Activated CD4-positive, alpha-beta T cell treated with anti-CD3 and anti-CD28 coated beads for 48 hours (primary cell): ENCODE data around the gene LRRC8D.

Source experiments
- DNase-seq: peaks from one replicate; pipeline ENCODE4 v3.0.0-alpha.2; 2020

LRRC8D gene

DNA sequence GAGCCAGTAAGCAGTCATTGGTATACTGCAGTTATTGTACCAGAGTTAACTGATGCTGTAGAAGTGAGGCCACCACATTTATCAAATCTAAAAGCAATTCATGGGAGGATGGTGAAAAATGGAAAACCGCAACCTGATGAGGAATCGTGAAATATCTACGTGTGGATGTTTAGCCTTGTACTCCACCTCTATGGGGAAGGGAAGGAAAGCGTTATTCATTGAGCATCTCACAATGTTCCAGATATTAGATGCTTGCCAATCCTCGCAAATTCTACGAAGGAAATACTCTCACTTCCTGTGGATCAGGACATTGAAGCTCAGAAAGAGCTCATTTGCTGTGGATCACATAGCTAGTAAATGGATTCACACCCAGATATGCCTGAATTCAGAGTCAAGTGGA, 77.3 kb downstream of the LRRC8D start:
- DNase-seq: no peak

DNA sequence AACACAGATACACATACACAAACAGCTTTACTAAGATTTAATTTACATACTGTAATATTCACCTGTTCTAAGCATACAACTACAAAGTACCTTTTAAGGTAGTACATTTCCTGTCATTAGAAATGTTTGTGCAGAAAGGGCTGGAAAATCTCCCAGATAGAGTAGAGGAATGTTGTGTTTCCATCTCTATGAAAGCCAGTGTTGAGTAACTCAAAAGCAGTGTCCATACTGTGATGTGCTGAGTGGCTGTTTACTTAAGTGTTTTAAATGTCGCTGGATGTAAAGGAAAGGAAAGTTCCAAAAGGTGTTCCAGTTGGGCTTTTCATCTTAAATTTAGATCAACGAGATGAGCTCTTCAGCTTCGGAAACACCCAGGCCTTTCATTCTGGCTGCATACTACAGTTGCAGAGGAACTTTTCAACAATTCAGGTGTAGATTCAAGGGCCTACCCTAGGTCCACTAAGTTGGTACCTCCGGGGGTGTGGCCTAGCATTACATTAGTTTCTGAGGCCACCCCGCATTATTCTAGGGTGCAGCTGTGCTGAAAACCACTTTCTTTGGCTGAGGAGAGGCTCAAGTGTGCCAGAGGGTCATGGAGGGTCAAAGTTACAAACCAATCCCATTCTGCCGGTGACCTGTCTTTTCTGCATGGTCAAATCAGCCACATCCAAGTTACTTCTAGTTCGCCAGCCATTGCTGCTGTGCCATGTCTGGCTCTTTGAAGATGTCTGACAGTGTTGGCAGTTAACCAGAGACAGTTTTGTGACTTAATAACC, 78.1 kb downstream of the LRRC8D start:
- DNase-seq: no peak

DNA sequence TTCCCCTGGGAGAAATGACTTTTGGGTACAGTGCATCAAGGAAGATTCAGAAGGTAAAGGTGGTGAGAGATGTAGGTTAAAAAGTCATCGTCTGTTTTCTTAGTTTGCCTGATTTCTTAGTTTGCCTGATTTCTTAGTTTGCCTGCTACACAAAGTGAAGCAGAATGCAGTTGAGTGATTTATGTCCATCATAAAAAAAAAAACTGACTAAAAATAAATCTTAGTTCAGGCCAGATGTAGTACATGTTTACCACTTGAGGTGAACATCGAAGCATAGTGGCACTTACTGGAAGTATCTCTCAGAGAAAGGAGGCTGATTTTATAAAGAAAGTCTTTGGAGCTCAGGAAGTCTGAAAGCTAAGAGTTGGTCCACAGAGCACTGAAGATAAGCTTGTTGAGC, 79.5 kb downstream of the LRRC8D start:
- no peak for DNase-seq

DNA sequence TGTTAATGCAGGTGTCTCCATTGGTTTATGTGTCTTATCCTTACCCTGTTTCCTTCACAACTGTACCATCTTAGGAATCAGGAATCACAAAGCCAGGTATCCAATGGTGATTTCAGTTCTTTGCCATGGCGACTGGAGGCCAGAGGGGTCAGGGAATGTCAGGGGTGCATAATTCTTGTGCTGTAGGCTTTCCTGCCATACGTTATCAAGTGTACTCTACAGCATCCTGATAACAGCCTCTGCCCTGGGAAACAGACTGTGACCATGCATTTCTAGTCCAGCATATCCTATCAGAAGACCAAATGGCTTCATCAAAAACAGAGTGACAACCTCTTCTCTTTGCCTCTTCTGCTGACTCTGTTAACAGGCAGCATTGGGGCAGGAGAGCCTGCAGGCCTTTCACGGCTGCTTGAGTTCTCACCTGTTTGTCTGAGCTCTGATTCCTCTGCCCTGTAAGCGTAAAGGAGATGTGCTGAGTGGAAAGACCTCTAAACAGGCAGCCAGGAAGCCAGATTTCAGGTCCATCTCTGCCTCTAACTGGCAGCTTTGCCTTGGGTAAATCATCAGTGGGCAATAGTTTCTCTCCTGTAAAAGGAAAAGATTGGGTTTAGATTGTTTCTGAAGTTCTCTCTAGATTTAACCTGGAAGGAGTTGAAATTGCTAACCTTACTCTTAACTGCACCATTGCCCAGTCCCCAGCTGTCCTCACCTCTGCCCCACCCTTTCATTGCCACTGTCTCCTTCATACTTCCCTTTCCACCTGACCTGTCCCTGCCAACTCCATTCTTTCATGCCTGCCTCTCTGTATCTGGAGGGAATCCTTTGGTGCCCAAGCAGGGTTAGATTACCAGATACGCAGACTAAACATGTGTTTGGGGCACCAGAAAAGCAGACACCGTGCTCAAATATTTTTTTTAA, 80.2 kb downstream of the LRRC8D start:
- DNase-seq: no peak

DNA sequence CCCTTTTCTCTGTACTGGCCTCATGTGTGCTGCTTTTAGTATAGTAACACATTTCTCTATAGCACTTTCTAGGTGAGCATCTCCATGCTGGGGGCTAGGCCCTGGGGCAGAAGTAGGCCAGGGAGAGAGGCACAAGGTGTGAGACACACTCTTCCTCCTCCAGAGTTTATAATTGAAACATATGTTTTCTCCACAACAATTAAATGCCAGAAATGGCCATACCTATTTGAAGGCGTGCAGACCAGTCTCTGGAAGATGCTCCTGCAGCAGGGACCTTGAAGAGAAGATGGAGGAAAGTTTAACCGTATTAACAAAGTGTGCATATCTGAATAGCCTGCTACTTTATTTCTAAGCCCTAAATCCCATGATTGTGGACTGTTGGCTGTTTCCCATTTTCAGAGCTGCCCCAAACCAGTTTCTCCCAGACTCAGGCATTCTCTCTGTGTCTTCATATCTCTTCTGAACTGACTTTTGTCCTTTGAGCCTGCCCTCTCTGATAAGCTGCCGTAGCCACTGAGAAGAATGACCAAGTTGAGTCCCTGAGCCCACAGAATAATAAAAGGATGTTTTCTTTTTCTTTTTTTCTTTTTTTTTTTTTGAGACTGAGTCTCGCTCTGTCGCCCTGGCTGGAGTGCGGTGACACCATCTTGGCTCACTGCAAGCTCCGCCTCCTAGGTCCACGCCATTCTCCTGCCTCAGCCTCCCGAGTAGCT, 81.3 kb downstream of the LRRC8D start:
- DNase-seq: no peak

DNA sequence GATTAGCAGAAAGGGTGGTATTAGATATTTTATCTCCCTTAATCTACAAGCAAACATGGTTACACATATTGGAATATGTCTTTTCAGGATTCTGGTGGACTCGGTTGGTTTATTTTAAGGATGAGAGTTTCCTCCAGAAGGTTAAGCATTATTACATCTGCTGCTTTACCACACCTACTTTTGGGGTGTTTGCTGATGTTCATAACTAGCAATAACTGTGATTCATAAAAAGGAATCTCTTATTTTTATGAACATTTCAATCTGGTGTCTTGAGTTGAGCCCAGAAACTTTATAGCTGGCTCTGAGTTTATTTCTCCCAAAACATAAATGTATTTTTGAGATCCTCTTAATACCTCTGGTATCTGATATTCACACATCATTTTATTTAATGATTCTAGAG, 82.7 kb downstream of the LRRC8D start:
- no peak for DNase-seq

DNA sequence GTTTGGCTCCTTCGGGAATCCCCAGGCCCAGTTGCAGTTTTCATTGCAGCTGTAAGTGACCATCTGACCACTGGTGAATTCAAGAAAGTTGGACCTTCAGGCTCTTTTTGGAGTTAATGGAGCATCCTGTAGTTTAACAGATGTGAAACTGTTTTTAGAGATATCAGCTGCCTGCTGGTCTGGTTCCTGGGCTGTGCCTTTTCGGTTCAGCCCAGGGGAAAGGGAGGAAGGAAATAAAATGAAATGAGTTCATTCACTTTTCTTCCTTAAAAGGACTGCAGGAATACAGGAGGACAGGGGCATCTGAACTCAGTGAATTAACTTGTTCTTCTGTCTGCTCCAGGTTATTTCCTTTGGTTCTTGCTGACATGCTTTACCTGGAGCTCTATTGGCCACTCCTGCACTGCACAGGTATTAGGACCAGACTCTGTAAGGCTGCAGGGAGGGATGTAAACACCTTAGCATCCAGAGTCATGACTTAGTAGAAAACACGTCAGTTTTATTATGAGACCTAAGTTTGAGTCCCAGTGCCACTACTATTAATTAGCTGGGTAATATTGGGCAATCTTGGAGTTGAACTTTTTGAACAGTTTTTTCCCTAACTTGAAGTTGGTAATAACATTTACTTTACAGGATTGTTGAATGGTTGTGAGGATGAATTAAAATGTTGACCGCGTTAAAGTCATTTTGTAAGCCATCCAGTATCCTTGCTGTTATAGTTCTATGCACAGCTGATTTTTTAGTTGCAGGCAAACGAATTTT, 83.6 kb downstream of the LRRC8D start:
- no peak for DNase-seq

DNA sequence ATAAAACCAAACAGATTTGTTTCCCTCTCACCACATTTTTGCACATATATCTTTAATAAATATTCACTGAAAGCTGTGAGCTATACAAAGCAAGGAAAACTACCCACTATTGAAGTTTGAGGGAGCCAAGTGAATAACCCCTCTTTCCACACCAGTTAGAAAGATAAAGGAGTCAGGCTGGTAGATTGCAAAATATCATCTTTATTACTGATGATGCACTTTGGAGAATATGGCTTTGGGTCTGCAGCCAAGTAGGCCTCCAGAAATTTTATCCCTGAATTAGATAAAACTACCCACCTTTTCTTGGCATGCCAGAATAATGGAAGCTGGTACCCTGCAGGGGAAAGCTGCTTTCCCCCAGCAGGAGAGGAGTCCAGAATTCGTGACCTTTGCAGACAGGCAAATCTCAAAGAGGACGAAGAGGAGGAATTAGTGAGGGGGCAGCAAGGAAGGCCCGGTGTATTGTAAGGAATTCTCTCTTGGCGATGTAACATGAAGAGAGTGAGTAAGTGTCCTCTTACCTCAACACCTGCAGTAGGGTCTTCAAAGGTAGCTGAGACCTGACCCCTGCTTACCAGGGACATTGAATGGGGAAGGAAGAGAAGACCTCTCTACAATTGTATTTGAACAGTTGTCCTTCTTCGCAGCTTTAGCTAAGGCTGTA, 84.7 kb downstream of the LRRC8D start:
- no peak for DNase-seq

DNA sequence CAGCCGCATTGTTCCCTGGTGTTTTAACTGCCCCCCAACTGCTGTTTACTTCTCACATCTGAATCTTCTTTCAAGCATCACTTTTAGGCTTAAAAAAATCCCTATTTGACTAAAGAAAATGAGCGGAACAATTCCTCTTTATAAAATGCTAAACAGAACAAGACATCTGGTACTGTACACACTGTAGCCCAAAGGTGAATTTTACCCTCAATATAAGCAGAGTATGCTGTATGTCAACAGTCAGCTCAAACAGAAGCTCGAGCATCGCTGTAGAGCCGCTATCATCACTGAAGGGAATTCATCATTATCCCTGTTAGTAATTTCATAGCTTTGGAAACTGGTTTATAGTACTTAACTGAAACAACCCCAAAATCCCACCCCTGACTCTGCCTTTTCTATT, 85.3 kb downstream of the LRRC8D start:
- DNase-seq: no peak

DNA sequence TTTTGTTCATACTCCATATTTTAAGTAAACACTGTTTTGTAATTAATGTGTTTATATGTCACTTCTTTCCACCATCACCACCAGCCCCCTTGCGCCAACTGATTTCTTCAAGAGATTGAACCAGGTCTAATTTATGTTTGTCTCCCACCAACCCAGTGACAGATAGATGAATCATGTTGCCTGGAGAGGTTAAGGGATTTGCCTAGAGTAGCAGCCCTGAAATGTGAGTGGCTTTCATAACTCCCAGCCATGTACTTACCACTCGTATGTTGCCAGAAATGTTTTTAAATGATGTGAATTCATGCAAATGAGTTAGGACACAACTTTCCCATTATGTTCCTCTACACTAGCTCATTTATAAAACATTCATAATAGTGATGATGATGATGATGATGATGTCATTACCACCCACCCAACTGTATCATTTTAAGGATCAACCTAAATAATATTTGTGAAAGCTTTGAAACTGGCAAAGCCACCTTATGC, 86.9 kb downstream of the LRRC8D start:
- DNase-seq: no peak

DNA sequence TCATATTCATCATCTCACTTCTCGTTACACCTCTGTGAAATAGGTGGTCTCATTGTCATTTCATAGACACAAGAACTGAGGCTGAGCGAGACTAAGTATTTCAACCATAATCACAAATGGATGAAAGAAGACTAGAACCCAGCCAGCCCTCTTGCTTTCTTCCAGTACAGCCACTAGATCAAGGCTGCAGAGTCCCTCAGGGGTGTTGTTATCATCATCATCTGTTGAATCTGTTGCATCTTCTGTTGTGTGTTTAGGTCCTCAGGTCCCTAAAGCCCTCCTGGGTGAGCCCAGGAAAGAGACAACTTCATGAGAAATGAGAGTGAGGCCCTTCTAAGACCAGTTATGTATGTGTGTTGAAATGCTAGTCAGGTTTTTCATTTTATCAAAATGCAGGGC, 87.4 kb downstream of the LRRC8D start:
- no peak for DNase-seq

DNA sequence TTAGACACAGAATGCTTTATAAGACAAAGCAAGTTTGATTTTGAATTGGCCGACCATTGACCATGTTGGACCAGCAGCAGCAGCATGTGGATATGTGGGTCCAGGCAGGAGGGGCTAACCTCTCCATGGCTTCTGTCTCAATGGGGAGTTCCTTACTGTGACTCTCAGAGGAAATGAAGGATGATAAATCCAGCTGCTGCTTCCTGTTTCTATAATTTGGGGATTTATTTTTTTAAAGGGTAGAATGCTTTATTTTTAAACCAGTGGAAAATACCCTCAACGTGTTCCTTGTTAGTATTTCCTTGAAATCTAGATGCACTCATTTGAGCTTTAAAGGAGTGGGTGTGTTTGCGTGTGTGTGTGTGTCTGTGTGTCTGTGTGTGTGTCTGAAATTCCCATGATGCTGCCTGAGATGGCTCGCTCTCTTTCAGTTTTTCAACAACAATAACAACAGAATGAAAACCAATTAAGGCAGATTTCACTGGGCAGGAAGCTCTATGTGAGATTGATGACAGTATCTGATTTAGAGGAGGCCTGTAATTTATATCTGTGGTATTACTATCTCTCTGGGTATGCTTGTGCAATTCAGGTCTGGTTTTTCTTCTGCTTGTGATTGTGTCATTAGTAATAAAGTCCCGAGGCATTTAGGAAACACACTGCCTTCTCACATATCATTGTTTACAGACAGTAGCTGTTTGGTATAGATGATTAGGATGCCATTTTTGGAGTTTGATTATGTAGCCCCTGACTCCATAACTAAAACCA, 88.0 kb downstream of the LRRC8D start:
- DNase-seq: no peak

DNA sequence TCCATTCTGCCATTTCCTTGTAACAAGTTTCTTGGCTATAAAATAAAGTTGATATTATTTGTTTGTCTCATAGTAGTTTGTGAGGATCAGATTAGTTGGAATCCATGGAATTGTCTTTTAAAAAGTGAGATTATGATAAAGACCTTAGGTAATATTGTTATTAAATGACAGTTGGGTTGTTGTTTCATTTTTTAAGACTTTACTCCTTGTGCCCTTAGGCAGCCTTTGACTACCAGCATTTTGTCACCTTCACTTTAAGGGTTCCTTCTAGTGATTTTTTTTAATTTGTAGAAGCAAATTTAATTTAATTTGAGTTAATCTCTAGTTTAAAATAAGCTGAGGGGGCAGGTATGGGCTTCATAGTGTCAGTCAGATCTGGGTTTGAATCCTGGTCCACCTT, 89.4 kb downstream of the LRRC8D start:
- DNase-seq: no peak

DNA sequence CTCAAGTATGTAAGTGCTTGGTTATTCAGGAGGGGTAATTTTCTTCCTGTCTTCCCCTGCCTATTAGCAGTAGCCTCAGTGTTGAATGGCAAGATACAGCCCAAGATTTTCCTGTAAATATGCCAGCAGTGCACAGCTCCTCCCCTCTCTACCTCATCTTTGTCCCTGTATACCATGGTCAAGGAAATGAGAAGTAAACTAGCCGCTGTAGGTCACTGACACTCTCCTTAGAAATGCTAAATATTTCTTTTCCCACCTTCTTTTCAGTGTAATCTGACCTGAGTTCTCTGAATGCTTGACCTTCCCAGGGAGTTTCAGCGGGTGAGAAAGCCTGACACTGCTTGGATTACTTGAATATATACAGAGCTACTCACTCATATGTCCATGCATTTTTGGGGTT, 89.9 kb downstream of the LRRC8D start:
- DNase-seq: no peak

DNA sequence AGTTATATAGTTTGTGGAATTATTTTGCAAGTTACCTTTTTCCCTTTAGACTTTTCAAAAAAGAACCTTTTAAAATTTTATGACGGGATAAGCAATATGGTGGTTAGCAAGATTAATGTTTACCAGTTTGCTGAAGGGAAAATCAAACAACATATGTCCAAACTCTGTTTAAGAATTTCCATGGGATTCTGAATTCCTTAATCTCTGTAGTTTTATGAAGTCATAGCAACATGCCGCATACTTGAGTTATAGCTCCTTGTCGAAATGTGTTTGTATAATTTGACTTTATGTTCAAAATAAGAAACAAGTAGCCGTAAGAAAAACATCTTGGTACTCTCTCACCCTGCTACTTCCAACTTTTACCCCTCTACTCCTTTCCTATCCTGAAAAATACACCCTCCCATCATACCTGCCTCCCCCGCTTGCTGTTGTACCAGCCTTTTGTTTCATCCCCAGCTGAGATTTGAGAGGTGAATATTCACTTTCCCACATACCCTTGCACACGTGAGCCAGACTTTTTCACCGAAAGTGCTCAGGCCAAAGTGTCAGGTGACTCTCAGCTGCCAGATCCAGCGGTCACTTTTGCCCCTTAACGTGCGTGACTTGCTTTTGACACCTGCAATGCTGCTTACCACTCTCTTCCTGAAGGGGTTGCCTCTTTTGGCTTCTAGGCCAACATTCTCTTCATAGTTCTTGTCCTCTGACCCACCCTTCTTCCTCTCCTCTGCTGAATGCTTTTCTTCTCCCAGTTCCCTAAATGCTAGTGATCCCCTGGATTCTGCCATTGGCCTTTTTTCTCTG, 90.6 kb downstream of the LRRC8D start:
- no peak for DNase-seq

DNA sequence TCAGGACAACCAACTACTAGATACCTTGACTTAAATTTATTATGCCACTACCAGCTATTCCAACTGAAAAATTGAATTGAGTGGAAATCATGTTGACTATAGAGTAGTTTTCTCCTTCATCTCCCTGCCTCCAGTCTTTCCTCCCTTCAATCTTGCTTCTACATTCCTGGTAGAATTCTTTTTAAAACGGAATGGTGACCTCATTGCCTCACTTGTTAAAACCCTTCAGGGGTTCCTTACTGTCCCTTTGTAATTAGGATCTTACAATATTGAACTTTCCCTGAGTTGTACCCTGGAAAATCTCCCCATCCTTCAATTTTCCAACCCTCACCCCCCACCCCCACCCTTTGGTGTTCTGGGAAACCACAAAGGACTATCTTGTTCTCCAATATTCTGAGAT, 91.2 kb downstream of the LRRC8D start:
- DNase-seq: no peak

DNA sequence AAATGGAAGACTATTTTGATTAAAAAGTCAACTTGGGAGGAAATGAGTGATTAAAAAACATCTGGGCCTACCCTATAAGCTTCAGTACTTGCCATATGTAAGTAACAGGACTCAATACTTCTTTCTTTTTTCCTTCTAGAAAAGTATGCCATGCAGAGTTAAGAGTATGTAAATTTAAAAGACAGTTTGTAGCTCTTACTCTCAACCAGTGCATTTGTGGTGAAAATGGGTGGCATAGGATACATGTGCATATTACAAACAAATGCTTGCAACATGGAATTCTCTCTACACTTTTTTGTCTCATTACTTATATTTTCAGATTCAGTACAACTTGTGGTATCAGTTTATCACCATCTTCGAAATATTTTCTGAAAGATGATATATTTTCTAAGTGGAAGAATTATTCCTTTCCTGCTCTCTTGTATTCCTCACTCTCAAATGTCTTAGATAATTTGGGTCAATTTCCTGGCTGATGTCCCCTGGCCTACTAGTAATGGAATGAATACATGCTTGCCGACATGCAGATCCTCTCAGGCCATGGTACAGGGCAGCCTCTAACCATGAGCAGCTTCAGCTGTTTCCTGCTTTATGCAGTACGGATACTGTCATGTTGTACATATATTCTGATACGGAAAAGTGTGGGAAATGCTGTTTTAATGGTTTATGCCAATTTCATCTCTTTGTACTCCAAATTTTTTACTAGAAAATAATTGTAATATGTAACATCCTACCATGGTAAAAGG, 92.7 kb downstream of the LRRC8D start:
- DNase-seq: no peak

DNA sequence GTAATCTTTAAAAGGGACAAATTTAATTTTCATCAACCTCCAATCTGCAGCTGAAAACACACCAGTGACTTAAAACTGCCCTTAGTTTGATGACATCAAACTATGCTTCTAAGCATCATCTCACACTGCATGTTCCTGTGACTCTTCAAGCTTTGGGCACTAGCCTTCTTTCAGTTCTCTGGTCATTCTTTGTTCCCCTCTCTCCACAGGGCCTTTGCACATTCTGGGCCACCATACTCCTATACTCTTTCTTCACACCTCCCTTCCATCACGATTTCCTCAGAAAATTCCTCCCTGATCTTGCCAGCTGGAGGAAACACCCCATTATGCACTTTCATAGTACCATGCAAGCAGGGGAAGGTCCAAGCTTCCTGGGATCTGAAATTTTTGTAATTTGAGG, 96.5 kb downstream of the LRRC8D start:
- no peak for DNase-seq

DNA sequence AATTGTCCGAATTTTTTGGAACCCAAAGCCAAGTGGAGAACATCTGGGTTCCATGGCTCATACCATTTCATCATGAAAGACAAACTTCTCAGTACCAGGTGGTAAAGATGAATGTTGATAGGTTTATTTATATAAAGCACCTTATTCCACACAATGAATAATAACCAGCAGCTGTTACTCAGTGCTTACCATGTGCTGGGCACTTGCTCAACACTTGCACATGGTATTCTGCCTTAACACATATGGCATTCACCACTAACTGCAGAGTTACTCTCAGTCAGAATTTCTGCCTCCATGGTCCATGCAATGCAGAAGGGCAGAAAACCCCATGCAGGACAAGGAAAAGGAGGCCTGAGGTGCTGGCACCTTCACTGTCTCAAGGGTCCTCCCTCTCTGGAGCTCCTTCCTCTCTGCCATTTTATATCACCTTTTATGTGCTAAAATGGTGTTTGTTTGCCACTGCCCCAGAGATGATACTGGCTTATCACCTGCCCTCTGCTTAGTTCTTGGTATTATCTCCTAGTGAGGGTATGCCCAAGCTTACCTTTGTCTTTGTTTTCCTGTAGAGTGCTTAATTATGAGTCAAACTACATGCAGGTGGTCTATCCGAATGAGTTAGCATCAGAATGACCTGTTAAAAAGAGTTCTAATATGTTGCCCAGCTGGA, 97.4 kb downstream of the LRRC8D start:
- no peak for DNase-seq
